ENCODE results near the gene ADCY5. TPM values are rescaled to one million over a fixed set of nuclear protein-coding genes. Genes with fewer than 3 reads are reported as not detected.

The ADCY5 gene
- total RNA-seq, 1 donor from 2014 or later = 0.67 TPM

DNA sequence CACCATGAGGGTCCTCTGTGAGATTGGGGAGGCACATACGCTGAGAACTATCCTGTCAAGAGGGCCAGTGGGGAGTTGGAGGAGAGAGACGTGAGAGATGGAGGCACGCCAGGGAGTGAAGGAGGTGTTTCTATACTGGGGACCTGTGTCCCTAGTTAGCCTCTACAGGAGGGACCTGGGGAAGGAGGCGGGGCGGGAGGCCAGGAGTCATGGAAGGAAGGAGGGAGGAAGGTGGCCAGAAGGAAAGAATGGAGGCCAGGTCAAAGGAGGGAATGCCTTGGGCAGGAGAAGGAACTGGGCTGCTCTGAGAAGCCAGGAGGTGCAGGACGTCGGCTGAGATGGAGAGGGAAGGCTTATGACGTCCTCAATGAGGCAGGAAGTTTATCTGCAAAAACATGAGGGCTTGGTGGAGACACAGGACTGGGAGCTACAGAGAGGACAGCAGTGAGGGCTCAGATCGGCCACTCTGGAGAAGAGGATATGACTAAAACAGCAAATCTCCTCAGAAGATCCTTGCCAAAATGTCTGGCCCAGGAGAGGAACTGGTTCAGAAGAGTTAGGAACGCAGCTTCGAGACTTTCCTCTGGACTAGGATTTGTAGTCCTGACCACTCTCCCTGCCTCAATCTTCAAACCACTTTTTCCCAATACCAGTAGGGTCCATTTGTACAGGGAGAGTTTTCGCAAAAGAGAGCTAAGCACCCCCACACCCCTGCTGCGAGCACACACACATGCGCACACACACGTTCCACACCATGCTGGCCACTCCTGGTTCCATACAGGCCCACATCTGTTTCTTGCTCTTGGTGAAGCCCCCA lies 59.9 kb downstream of the ADCY5 start:
- Histone ChIP-seq H3K4me3 (ENCODE audit: low read depth, low read length) (no peak overlapping the region), H3K36me3 (ENCODE audit: control insufficient read depth, insufficient read depth, low read length) (no peaks in the 10 kb centered on the region), H3K27me3 (ENCODE audit: control insufficient read depth, insufficient read depth, low read length) (peaks cover 9% of the 10 kb centered on the region)
- DNase-seq (ENCODE audit: low read depth) = no peak
- TF ChIP-seq, protein P1, sequence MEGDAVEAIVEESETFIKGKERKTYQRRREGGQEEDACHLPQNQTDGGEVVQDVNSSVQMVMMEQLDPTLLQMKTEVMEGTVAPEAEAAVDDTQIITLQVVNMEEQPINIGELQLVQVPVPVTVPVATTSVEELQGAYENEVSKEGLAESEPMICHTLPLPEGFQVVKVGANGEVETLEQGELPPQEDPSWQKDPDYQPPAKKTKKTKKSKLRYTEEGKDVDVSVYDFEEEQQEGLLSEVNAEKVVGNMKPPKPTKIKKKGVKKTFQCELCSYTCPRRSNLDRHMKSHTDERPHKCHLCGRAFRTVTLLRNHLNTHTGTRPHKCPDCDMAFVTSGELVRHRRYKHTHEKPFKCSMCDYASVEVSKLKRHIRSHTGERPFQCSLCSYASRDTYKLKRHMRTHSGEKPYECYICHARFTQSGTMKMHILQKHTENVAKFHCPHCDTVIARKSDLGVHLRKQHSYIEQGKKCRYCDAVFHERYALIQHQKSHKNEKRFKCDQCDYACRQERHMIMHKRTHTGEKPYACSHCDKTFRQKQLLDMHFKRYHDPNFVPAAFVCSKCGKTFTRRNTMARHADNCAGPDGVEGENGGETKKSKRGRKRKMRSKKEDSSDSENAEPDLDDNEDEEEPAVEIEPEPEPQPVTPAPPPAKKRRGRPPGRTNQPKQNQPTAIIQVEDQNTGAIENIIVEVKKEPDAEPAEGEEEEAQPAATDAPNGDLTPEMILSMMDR (IDR thresholded peaks at IDR 0.05; ENCODE audit: insufficient read depth, low read length, poor library complexity, severe bottlenecking) = no peak

DNA sequence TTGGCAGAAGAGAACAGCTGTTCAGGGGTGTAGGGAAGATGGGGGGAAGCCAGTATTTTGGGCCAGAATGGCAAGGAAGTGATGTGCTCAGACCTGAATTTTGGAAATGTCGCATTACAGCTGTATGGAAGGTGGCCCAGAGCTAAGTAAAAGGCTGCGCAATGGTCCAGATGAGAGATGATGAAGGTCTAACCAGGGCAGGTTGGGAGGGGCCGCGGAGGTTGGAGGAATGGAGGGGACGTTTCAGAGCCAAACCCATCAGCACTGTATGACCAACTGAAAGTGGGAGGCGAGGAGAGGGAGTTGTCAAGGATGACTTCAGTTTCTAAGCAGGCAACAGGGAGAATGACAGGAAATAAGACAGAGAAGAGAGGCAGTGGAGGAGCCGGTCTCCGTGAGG lies 60.8 kb downstream of the ADCY5 start:
- TF ChIP-seq, protein P1 (IDR thresholded peaks at IDR 0.05; ENCODE audit: insufficient read depth, low read length, poor library complexity, severe bottlenecking) = no peak
- H3K27me3 ChIP-seq (ENCODE audit: control insufficient read depth, insufficient read depth, low read length) = peaks cover 9% of the 10 kb centered on the region
- no peak for DNase-seq (ENCODE audit: low read depth)
- no peak overlapping the region for H3K4me3 ChIP-seq (ENCODE audit: low read depth, low read length)
- no peaks in the 10 kb centered on the region for H3K36me3 ChIP-seq (ENCODE audit: control insufficient read depth, insufficient read depth, low read length)

DNA sequence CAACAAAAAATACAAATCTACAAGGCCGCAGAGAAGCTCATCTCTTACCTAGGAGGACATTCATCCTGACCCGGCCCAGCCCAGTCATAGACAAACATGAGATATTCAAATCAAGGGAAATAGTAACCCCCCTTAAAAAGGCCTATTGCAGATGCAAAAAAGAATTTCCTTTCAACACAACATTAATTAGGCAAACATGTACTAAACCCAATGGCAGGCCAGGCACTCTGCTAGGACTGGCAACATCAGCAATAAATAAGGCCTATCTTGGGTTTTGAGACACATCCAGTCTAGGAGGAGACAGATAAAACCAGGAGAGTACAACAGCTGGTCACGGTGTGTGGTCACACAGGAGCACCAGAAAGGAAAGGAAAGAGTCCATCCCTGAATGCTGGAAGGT lies 61.4 kb downstream of the ADCY5 start:
- Histone ChIP-seq H3K36me3 (ENCODE audit: control insufficient read depth, insufficient read depth, low read length) (no peaks in the 10 kb centered on the region), H3K27me3 (ENCODE audit: control insufficient read depth, insufficient read depth, low read length) (peaks cover 9% of the 10 kb centered on the region), H3K4me3 (ENCODE audit: low read depth, low read length) (no peak overlapping the region)
- DNase-seq (ENCODE audit: low read depth) = no peak
- TF ChIP-seq, protein P1 (IDR thresholded peaks at IDR 0.05; ENCODE audit: insufficient read depth, low read length, poor library complexity, severe bottlenecking) = no peak

DNA sequence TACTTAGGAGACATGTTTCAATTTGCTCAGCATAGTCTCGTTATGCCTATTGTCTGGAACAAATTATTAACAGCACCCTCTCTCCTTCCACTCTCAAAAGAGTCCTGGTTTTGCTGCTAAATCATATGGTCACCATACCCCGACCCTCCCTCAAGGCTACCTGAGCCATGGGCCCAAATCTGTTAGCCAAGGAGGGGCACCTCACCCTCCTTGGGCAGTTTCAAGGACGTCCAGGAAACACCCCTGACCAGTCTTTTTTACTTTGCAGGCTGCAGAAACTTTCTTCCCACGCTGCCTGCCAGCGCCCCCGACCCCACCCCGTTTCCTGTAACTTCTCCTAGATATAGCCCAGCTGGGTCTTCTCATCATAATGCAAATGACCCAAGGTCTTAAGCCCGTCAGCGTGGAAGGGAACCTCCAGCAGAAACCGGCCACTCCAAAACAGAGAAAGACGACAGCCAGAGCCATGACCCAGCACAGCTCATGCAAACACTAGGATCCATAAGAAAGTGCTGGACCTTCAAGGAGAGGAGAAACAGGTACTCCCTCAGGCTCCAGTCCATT lies 62.3 kb downstream of the ADCY5 start:
- DNase-seq (ENCODE audit: low read depth) = no peak
- TF ChIP-seq, protein P1 (IDR thresholded peaks at IDR 0.05; ENCODE audit: insufficient read depth, low read length, poor library complexity, severe bottlenecking) = no peak
- H3K27me3 ChIP-seq (ENCODE audit: control insufficient read depth, insufficient read depth, low read length) = peaks cover 7% of the 10 kb centered on the region

DNA sequence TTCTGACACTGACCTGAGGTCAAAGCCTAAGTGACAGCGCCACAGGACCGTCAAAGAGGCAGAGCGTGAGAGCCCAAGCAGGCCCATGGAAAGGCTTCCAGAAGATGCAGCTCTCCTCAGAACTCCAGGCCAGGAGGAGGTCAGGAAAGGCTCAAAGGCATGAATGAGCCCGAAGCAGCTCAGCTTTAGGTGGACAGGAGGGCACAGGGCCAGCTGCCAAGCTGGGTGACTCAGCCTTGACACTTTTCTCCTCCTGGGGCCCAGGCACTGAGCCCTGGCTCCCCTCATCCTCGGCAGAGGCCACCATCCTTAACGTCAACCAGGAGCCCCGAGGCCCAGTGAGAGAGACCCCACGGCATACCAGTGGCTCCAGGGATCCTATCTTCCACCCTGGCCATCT lies 62.9 kb downstream of the ADCY5 start:
- Histone ChIP-seq H3K4me3 (ENCODE audit: low read depth, low read length) (no peak overlapping the region), H3K36me3 (ENCODE audit: control insufficient read depth, insufficient read depth, low read length) (no peaks in the 10 kb centered on the region), H3K27me3 (ENCODE audit: control insufficient read depth, insufficient read depth, low read length) (peaks cover 7% of the 10 kb centered on the region)
- DNase-seq (ENCODE audit: low read depth) = no peak
- TF ChIP-seq, protein P1 (IDR thresholded peaks at IDR 0.05; ENCODE audit: insufficient read depth, low read length, poor library complexity, severe bottlenecking) = no peak

More for the DNA sequence above, 62.3 kb downstream of the ADCY5 start:
- Histone ChIP-seq H3K36me3 (ENCODE audit: control insufficient read depth, insufficient read depth, low read length) (no peaks in the 10 kb centered on the region), H3K4me3 (ENCODE audit: low read depth, low read length) (no peak overlapping the region)

Data from kidney epithelial cell (primary cell).